ENCODE data around the gene PKN2. TPM values are rescaled to one million over a fixed set of nuclear protein-coding genes. Genes with fewer than 3 reads are reported as not detected.
A peak's percentile ranks its signal among the peaks of the same experiment; 100 is the strongest.
"Not testable (repeated sequence)": the region's sequence is repeated elsewhere in the genome, so short reads cannot be mapped to it uniquely, and the experiment has no call there.

The PKN2 gene
- total RNA-seq, 1 experiment from 2014 or later: 58.4 TPM

DNA sequence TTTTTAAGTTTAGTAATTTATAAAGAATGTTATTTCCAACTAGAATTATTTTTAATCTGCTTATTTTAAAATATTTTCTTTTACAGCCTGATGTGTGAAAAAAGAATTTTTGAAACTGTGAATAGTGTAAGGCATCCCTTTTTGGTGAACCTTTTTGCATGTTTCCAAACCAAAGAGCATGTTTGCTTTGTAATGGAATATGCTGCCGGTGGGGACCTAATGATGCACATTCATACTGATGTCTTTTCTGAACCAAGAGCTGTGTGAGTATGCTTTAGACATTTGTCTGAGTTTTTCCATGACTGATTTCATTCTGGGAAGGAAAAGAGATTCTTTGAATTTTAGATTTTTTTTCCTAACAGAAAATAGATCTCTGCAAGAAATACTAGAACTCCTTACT is 129.4 kb downstream of the PKN2 start:
- no peaks in the 10 kb centered on the region for H3K9me3 ChIP-seq (replicated peaks)
- no peaks in the 10 kb centered on the region for H3K27me3 ChIP-seq
- no peak for DNase-seq
- H3K4me1 ChIP-seq: peaks cover 7% of the 10 kb centered on the region
- H3K27ac ChIP-seq: no peak overlapping the region
- H3K4me3 ChIP-seq: no peak overlapping the region
- peaks cover 64% of the 10 kb centered on the region for H3K36me3 ChIP-seq

DNA sequence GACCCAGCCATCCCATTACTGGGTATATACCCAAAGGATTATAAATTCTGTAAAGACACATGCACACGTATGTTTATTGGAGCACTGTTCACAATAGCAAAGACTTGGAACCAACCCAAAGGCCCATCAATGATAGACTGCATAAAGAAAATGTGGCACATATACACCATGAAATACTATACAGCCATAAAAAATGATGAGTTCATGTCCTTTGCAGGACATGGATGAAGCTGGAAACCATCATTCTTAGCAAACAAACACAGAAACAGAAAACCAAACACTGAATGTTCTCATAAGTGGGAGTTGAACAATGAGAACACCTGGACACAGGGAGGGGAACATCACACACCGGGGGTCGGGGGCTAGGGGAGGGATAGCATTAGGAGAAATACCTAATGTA is 135.6 kb downstream of the PKN2 start:
- not testable (repeated sequence) for H3K4me1 ChIP-seq; H3K9me3 ChIP-seq (replicated peaks); H3K4me3 ChIP-seq; H3K27ac ChIP-seq; DNase-seq; H3K27me3 ChIP-seq
- H3K36me3 ChIP-seq: peaks cover 45% of the 10 kb centered on the region

DNA sequence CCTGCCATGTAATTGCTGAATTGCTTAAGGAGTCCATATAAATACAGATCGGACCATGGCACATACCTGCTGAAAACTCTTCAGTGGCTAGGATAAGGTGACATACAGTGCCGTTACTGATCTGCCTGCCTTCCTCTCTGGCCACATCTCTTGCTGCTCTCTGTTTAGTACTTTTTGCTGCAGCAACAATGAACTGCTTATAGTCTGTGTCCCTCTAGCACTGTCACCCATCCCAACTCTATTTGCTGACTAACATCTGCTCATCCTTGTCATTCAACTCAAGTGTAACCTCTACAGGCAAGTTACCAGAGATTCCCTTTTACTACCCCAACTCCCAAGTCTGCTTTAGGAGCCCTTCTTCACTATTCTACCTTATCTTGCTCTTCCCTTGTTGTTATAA is 141.6 kb downstream of the PKN2 start:
- H3K9me3 ChIP-seq (replicated peaks): no peaks in the 10 kb centered on the region
- H3K36me3 ChIP-seq: peaks cover 35% of the 10 kb centered on the region
- no peaks in the 10 kb centered on the region for H3K4me1 ChIP-seq
- H3K4me3 ChIP-seq: no peak overlapping the region
- no peak for DNase-seq
- H3K27ac ChIP-seq: no peak overlapping the region
- H3K27me3 ChIP-seq: no peaks in the 10 kb centered on the region

DNA sequence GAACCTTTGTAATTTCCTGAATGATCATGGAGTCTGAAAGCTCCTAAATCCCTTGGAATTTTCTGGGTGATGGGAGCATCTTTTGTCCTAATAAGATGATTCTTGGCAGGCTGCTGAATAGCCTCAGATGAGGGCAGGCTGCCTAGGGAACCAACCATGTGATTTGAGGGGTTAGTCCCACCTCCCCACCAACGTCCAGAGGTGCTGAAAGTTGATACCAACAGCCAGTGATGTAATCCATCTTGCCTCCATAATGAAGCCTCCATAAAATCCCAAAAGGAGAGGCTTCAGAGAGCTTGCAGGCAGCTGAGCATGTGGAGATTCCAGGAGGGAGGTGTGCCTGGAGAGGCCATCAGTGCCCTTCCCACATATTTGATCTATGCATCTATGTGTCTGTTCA is 163.6 kb downstream of the PKN2 start:
- H3K36me3 ChIP-seq: peaks cover 3% of the 10 kb centered on the region; the same call in 1 of the 2 replicates
- no peaks in the 10 kb centered on the region for H3K9me3 ChIP-seq (replicated peaks)
- H3K27me3 ChIP-seq: no peaks in the 10 kb centered on the region
- H3K4me1 ChIP-seq: peaks cover 14% of the 10 kb centered on the region
- DNase-seq: peak; percentile 35 to 55
- no peak overlapping the region for H3K4me3 ChIP-seq
- no peak overlapping the region for H3K27ac ChIP-seq

DNA sequence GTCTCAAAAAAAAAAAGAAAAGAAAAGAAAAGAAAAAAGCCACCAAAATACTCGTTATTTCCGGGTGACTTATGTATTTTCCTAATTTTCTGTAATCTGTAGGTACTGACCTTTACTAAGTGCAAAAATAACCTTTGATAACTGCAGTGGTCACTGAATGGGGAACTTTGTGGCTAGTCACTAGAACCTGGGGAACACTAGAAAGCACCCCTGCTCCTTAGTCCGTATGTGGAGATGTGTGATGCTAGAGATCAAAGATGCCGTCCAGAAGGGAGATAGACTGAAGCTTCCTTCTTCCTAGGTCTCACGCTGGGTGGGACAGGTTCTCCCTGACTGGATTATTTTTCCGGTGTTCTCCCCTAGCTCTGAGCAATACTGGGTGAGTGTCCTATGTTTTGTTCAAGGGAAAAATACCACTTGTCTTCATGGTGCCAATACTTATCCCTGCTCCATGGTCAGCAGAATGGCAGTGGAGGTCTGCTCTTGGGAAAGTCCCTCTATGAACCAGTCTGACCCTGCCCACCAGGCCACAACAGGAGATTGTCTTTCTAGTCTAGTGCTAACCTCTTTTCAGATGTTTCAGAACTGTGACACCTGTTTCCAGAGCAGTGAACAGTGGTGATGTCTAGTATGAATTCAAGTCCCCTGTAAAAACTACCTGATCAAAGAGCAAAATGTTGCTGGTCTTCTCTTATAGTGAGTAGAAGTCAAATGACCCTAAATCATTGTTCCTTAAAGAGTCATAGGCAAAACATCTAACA is 167.4 kb downstream of the PKN2 start:
- H3K9me3 ChIP-seq (replicated peaks): no peaks in the 10 kb centered on the region
- H3K36me3 ChIP-seq: peaks cover 23% of the 10 kb centered on the region
- no peak overlapping the region for H3K27ac ChIP-seq
- H3K27me3 ChIP-seq: no peaks in the 10 kb centered on the region
- H3K4me1 ChIP-seq: peaks cover 14% of the 10 kb centered on the region
- DNase-seq: no peak
- no peak overlapping the region for H3K4me3 ChIP-seq

DNA sequence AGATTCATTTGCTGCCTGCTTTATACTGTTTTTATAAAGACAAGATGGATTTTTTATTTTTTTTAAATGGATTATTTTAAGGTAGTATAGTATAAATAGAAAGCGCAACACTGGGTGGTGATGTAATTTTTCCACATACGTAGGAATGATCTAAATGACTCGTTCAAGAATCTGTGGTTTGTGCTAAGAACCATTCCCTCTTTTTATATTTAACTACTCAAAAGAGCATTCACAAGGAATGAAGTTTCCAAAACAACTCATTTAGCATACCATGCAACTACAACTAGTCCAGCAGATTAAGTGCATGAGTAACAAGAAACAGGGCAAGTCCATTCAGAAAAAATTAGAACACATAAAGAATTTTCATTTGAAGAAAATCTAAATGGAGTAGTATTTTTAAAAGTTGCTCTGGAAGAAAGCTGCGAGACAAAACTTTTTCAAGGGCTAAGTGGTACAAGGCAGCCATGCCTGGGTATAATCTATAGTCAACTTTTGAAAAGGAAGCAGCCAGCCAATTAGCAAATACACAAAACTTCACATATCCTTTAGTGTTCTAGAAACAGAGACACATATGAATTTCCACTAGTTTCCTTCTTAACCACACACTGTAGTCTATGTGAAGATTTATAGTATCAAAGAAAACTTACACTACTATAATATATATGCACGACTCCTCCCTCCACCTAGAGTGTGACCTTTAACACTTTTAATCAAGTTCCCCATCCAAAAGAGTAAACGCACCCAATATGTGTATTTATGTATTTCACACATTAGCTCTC is 183.9 kb downstream of the PKN2 start:
- no peak overlapping the region for H3K27ac ChIP-seq
- H3K27me3 ChIP-seq: no peaks in the 10 kb centered on the region
- H3K4me3 ChIP-seq: no peak overlapping the region
- no peaks in the 10 kb centered on the region; the same call in 1 of the 2 replicates for H3K9me3 ChIP-seq (replicated peaks)
- no peak for DNase-seq
- peaks cover 20% of the 10 kb centered on the region for H3K36me3 ChIP-seq
- H3K4me1 ChIP-seq: no peaks in the 10 kb centered on the region

DNA sequence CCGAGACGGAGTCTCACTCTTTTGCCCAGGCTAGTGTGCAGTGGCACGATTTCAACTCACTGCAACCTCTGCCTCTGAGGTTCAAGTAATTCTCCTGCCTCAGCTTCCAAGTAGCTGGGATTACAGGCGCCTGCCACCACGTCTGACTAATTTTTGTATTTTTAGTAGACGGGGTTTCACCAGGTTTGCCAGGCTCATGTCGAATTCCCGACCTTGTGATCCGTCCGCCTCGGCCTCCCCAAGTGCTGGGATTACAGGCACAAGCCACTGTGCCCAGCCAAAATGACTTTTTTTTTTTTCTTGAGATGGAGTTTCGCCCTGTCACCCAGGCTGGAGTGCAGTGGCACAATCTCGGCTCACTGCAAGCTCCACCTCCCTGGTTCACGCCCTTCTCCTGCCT is 185.6 kb downstream of the PKN2 start:
- not testable (repeated sequence) for DNase-seq; H3K27ac ChIP-seq; H3K27me3 ChIP-seq; H3K9me3 ChIP-seq (replicated peaks); H3K4me3 ChIP-seq; H3K4me1 ChIP-seq
- H3K36me3 ChIP-seq: peaks cover 12% of the 10 kb centered on the region

DNA sequence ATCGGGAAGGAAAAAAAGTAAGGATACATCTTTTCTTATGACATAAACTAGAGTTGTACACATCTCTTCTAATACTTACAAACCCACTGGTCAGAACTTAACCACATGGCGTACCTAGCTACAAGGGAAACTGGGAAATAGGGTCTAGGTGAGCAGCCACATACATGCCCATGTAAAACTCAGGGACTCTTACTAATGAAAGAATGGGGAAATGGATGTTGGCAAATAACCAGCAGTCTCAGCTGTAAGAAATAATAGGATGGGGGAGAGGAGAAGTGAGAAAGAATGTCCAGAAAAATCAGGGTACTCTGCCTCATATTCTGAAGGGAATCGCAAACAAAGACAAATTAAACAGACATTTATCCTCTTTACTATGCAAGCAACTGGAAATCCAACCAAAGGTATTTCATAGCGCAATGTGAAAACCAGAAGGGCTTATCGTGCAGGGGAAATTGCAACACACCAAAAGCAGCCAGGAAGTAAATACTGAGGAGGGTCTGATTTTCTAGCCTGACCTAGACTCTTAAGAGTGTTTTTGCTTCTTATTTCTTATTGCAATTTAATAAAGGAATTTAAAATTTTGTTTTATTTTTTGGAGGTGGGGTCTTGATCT is 189.8 kb downstream of the PKN2 start:
- DNase-seq: no peak
- no peaks in the 10 kb centered on the region for H3K4me1 ChIP-seq

DNA sequence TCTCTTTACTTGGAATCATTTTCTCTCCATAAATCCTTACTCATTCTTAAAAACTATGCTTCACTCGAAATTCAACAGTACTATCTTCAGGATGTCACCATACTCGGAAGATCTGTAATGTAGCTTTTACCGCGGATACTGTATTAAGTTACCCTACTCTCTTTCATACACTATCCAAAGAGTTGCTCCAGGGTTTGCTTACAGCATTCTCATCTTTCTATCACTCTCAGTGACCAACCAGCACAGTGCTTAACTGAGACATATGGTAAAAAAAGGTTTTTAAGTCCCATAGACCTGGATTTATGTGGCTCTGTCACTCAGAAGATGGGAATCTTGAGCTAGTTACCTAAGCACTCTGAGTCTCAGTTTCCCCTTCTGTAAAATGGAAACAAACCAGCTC is 191.5 kb downstream of the PKN2 start:
- Histone ChIP-seq H3K27ac (no peak overlapping the region), H3K36me3 (peaks cover 19% of the 10 kb centered on the region), H3K4me1 (no peaks in the 10 kb centered on the region), H3K27me3 (no peaks in the 10 kb centered on the region), H3K4me3 (no peak overlapping the region), H3K9me3 (replicated peaks) (no peaks in the 10 kb centered on the region)
- no peak for DNase-seq

More for the DNA sequence above, 189.8 kb downstream of the PKN2 start:
- Histone ChIP-seq H3K27me3 (no peaks in the 10 kb centered on the region), H3K4me3 (no peak overlapping the region), H3K36me3 (peaks cover 19% of the 10 kb centered on the region), H3K9me3 (replicated peaks) (no peaks in the 10 kb centered on the region), H3K27ac (no peak overlapping the region)

DNA sequence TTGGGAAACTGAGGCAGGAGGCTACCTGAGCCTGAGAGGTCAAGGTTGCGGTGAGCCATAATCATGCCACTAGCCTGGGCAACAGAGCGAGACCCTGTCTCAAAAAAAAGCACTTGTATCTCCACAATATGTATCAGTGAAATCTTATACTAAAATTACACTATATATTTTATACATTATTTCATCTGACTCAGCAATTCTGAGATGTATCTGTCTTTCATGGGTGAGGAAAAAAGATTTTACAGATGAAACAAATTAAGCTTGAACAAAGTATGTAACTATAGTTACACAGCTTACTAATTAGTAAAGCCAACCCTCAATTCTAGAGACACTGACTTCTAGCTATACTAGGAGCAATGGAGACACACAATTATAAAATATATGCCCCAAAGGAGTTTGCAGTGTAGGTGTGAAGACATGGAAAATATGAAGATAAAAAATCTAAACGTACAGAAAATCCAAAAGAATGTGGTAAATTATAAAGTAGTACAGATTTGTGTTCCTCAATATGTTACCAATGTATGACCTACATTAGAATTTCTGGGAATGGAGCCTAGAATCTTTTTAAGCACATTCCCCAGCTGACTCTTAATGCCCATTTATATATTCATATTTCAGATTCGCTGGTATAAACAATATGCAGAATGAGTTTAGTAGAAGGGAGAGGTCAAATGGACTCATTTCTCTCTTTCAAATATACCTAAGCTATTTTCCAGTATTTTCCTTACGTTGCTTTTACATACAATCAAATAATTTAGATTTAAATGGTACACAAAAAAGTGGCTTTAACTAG is 192.7 kb downstream of the PKN2 start:
- Histone ChIP-seq H3K9me3 (replicated peaks) (no peaks in the 10 kb centered on the region), H3K27ac (no peak overlapping the region), H3K27me3 (no peaks in the 10 kb centered on the region), H3K36me3 (peaks cover 16% of the 10 kb centered on the region), H3K4me1 (no peaks in the 10 kb centered on the region), H3K4me3 (no peak overlapping the region)
- no peak for DNase-seq

DNA sequence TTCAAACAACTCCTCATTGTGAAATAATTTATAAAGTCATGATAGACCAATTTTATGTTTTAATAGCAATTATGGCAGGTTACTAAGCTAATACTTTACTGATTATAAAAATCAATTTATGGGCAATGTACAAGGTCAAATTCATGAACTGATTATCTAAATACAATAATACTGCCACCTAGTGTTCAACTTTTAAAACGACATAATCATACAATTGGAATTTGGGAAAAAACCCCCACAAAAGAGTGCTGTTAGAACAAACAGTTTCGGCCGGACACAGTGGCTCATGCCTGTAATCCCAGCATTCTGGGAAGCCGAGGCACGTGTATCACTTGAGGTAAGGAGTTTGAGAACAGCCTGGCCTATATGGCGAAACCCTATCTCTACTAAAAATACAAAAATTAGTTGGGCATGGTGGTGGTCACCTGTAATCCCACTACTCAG is 193.3 kb downstream of the PKN2 start:
- H3K27ac ChIP-seq: no peak overlapping the region
- peak in 1 of 2 experiments; percentile 50 for DNase-seq

DNA sequence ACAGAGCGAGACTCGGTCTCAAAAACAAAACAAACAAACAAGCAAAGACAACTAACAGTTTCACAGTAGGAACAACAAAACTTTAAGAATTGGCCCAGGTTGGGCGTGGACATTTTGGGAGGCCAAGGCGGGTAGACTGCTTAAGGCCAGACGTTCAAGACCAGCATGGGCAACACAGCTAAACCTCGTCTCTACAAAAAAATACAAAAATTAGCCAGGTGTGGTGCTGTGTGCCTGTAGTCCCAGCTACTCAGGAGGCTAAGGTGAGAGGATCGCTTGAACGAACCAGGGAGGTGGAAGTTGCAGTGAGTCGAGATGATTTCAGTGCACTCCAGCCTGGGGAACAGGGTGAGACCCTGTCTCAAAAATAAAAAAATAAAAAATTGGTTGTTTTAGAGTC is 193.8 kb downstream of the PKN2 start:
- Histone ChIP-seq H3K9me3 (replicated peaks) (no peaks in the 10 kb centered on the region), H3K27me3 (no peaks in the 10 kb centered on the region), H3K36me3 (peaks cover 17% of the 10 kb centered on the region), H3K4me3 (no peak overlapping the region), H3K27ac (no peak overlapping the region), H3K4me1 (no peaks in the 10 kb centered on the region)
- no peak for DNase-seq

More for the DNA sequence above, 193.3 kb downstream of the PKN2 start:
- Histone ChIP-seq H3K27me3 (no peaks in the 10 kb centered on the region), H3K4me3 (no peak overlapping the region), H3K4me1 (no peaks in the 10 kb centered on the region), H3K36me3 (peaks cover 18% of the 10 kb centered on the region), H3K9me3 (replicated peaks) (no peaks in the 10 kb centered on the region)

DNA sequence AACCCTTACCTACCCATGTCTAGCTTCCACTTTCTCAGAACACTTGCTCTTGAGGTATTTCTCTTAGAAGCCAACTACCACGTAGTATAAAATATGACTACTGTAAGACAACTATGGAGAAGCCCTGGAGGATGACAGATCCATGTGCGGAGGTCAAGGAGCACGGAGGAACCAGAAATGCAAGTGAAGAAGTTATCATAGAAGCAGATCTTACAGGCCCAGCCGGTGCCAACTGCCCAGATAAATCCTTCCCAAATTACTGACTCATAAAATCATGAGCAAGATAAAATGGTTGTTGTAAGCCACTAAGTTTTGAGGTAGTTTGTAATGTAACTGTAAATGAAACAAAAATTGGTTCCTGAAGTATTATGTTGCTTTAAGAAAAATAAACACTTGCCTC is 194.7 kb downstream of the PKN2 start:
- no peak for DNase-seq
- Histone ChIP-seq H3K9me3 (replicated peaks) (no peaks in the 10 kb centered on the region), H3K27ac (no peak overlapping the region)

DNA sequence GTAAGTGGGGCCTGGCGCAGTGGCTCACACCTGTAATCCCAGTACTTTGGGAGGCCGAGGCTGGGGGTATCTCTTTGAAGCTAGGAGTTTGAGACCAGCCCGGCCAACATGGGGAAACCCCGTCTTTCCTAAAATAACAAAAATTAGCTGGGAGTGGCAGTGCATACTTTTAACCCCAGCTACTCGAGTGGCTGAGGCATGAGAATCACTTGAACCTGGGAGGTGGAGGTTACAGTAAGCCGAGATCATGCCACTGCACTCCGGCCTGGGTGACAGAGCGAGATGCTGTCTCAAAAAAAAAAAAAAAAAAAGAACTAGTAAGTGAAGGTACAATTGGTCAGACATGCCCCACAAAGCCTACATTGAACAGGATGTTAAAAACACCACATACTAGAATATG is 196.6 kb downstream of the PKN2 start:
- H3K36me3 ChIP-seq: peaks cover 29% of the 10 kb centered on the region
- not testable (repeated sequence) for H3K9me3 ChIP-seq (replicated peaks); H3K4me1 ChIP-seq; H3K27me3 ChIP-seq; H3K4me3 ChIP-seq; DNase-seq; H3K27ac ChIP-seq

More for the DNA sequence above, 194.7 kb downstream of the PKN2 start:
- Histone ChIP-seq H3K4me1 (no peaks in the 10 kb centered on the region), H3K27me3 (no peaks in the 10 kb centered on the region), H3K36me3 (peaks cover 19% of the 10 kb centered on the region), H3K4me3 (no peak overlapping the region)
